ENCODE data around the gene PTPN1.
"Not testable (repeated sequence)": the region's sequence is repeated elsewhere in the genome, so short reads cannot be mapped to it uniquely, and the experiment has no call there.

The PTPN1 gene

GRCh38 chr20:50610212-50610718 lies 100.1 kb downstream of the PTPN1 start:
- no peak for TF ChIP-seq CTCF (IDR thresholded peaks at IDR 0.05; ENCODE audit: low read depth, low read length)
- no peak for DNase-seq (ENCODE audit: low read depth, low spot score)
- in situ Hi-C loops (cut with HindIII; ENCODE audit: low sequenced_read_pairs): no loop called here

DNA sequence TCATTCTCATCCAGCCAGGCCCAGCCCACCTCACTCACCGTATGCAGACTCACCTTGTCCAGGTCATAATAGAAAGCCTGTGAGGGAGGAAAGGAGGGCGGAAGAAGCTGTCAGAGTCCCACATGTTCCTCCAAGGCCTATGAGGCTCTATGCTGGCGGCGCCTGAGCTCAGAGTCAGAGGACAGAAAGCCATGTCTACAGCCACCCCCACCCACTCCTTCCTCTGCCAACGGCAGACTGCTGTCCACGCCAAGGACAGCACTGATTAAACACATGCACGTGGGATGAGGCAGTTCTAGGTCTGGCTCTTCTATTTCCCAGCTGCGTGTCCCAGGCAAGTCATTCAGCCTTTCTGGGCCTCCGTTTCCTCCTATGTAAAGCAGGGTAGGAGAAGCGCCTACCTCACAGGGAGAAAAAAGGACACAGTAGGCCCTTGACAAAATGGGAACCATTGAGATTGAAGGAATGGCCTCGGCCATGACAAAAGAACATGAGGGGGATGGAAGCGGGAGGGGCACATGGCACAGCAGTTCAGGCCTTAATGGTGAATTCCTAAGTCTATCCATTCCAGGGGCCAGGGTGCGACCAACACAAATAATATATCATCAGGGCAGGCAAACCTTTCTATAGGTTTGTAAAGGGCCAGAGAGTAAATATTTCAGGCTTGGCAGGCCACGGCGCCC lies 101.1 kb downstream of the PTPN1 start:
- H3K4me3 ChIP-seq (ENCODE audit: low read depth, low read length): no peak overlapping the region
- in situ Hi-C loops (cut with HindIII; ENCODE audit: low sequenced_read_pairs): no loop called here
- no peak for DNase-seq (ENCODE audit: low read depth, low spot score)
- TF ChIP-seq CTCF (IDR thresholded peaks at IDR 0.05; ENCODE audit: low read depth, low read length): no peak

More at GRCh38 chr20:50610212-50610718, 100.1 kb downstream of the PTPN1 start:
- no peak overlapping the region for H3K4me3 ChIP-seq (ENCODE audit: low read depth, low read length)

- TF ChIP-seq CTCF (IDR thresholded peaks at IDR 0.05; ENCODE audit: low read depth, low read length): no peak
- in situ Hi-C loops (cut with HindIII; ENCODE audit: low sequenced_read_pairs): no loop called here
- no peak overlapping the region for H3K4me3 ChIP-seq (ENCODE audit: low read depth, low read length)
- no peak for DNase-seq (ENCODE audit: low read depth, low spot score)
Observed at GRCh38 chr20:50613438-50614169, 103.4 kb downstream of the PTPN1 start.

- TF ChIP-seq CTCF (IDR thresholded peaks at IDR 0.05; ENCODE audit: low read depth, low read length): no peak
- in situ Hi-C loops (cut with HindIII; ENCODE audit: low sequenced_read_pairs): no loop called here
- no peak overlapping the region for H3K4me3 ChIP-seq (ENCODE audit: low read depth, low read length)
- no peak for DNase-seq (ENCODE audit: low read depth, low spot score)
Observed at GRCh38 chr20:50615407-50615806, 105.2 kb downstream of the PTPN1 start.

DNA sequence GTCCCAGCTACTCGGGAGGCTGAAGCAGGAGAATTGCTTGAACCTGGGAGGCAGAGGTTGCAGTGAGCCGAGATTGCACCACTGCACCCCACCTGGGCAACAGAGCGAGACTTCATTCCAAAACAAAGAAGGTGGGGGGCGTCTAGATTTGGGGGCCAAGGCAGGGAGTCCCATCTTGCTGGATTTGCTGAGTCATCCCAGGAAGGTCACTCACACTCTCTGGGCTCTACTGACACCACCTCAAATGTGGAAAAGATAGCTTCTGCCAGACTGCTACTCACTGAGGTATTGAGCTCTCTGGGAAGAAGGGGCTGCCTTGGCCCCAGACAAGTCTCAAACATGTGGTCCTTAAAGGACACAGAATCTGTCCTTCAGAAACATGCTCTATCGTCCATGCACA lies 106.8 kb downstream of the PTPN1 start:
- in situ Hi-C loops (cut with HindIII; ENCODE audit: low sequenced_read_pairs): no loop called here

GRCh38 chr20:50618537-50618936 lies 108.4 kb downstream of the PTPN1 start:
- H3K4me3 ChIP-seq (ENCODE audit: low read depth, low read length): no peak overlapping the region
- DNase-seq (ENCODE audit: low read depth, low spot score): no peak
- in situ Hi-C loops (cut with HindIII; ENCODE audit: low sequenced_read_pairs): no loop called here
- TF ChIP-seq CTCF (IDR thresholded peaks at IDR 0.05; ENCODE audit: low read depth, low read length): no peak

More for the DNA sequence above, 106.8 kb downstream of the PTPN1 start:
- TF ChIP-seq CTCF (IDR thresholded peaks at IDR 0.05; ENCODE audit: low read depth, low read length): no peak
- DNase-seq (ENCODE audit: low read depth, low spot score): no peak
- no peak overlapping the region for H3K4me3 ChIP-seq (ENCODE audit: low read depth, low read length)

- DNase-seq (ENCODE audit: low read depth, low spot score); H3K4me3 ChIP-seq (ENCODE audit: low read depth, low read length); in situ Hi-C loops (cut with HindIII; ENCODE audit: low sequenced_read_pairs): not testable (repeated sequence)
Observed at GRCh38 chr20:50620459-50620858, 110.3 kb downstream of the PTPN1 start.

Data from astrocyte of the spinal cord (primary cell).